LoVo (cell line): ENCODE measurements around the gene NECAP2.
"Not testable (repeated sequence)": the region's sequence is repeated elsewhere in the genome, so short reads cannot be mapped to it uniquely, and the experiment has no call there.

Experiments used
- DNase-seq: peaks from one replicate; pipeline ENCODE4 v3.0.0-alpha.2; 2016; ENCODE audit warnings: low spot score

Gene NECAP2

DNA sequence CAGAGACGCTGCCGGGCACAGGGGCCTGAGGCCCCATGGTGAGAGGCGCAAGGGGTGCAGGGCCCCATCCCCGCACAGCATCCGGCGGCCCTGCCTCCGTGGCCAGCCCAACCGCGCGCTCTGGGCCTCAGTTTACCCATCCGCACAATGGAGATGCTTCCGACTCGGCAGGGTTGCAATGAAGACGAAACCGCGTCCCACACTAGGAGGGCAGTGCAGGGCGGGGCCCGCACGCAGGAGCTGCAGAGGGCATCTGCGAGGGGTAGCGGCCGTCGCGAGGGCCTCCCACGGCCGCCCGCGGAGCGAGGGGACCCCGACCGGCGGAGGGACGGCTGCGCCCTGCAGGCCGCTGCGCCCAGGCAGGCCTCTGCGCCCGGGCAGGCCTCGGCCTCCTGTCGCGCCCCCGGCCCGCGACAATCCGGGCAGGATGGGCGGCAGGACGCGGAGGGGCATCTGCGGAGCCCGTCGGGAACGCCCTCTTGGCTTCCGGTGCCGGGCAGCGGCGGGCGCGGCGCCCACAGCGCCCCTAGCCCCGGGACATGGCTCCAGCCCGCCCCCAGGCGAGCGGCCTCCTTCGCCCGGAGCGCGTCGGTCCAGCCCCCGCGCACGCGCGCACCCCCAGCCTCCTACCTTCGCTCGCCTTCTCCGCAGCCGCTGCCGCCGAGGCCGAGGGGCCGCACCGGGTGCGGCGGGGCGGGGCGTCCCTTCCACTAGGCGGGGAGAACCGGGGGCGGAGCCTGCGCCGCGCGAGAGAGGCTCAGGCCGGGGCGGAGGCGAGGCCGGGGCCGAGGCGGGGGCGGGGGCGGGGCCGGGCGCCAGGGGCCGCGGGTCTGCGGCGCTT is 58.3 kb downstream of the NECAP2 start:
- peak; percentile 92 for DNase-seq

DNA sequence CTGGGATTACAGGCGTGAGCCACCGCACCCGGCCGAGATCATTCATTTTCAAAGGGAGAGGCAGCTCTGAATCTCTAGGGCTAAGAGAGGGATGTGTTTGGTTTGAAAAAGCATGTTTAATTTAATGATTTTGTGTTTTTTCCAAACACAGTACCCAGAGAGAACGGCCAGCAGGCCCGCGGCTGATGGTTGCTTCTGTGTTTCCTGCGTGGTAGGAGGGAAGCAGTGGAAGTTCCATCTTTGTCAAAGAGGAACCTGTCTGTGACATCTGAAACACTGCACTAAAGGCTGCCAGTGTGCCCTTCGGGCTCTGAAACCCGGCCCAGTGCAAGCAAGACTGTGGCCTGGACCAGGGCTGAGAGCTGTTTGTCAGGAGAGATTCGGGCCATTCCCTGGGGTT is 59.9 kb downstream of the NECAP2 start:
- not testable (repeated sequence) for DNase-seq

DNA sequence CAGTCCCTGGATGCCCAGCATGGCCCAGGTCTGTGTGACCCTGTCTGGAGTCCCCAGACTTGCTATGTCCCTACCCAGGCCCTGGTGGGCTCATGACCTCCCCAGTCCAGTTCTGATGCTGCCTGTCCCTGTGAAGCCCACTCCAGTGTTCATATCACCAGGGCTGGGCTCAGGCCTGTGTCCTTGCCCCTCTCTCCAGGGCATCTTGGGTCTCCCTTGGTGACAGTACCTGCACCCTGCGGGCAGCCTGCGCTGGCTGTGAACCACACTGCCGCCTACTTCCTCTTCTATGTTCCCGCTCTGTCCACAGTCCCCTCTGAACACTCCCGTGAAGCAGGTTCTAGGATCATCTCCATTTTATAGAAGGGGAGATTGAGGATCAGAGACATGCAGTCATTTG is 60.5 kb downstream of the NECAP2 start:
- not testable (repeated sequence) for DNase-seq

DNA sequence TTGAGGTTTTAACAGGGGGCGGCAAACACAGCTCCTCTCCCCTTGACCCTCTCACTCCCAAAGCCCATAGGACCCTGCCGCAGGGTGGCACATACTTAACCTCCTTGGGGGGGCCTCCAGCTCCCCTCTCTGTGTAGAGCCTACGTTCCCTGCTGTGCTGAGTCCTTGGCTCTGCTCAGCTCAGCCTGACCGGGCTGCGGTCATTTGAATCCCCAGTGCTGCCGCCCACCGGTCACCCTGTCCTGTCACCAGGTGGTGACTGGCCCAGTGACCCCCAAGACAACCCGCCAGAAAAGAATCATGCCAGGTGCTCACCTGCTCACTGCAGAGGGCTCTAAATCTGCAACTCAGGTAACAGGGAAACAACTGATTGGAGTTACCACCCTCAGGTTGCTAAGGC is 60.9 kb downstream of the NECAP2 start:
- not testable (repeated sequence) for DNase-seq

DNA sequence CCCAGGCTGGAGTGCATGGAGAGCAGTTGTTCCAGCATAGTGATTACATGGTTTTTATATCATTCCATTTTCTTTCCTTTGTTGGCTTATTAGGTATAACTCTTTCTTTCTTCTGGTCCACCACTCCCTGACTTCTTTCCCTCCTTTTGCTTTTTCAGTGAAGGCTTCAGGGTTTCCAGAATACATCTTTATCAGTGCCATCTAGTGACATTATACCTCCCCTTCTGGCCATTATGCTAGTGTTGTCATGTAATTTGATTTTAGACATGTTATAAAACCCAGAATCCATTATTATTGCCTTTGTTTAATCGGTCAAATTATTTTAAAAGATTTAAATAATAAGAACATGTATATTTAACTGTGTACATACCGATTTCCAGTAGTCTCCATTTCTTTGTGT is 63.0 kb downstream of the NECAP2 start:
- no peak for DNase-seq

DNA sequence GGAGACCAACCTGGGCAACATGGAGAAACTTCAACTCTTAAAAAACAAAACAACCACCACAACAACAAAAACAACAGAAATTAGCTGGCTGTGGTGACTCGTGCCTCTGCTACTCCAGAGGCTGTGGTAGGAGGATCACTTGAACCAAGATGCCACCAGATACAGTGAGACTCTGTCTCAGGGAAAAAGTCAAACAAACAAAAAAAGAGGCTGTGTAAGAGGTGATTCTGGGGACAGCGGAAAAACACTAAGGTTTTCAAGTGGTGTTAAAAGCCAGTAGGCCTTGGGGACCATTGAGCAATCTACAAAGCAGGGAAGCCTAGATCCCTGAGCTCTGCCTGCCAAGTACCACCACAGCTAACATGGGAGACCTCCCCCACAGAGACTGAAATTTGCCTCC is 65.3 kb downstream of the NECAP2 start:
- DNase-seq: not testable (repeated sequence)

DNA sequence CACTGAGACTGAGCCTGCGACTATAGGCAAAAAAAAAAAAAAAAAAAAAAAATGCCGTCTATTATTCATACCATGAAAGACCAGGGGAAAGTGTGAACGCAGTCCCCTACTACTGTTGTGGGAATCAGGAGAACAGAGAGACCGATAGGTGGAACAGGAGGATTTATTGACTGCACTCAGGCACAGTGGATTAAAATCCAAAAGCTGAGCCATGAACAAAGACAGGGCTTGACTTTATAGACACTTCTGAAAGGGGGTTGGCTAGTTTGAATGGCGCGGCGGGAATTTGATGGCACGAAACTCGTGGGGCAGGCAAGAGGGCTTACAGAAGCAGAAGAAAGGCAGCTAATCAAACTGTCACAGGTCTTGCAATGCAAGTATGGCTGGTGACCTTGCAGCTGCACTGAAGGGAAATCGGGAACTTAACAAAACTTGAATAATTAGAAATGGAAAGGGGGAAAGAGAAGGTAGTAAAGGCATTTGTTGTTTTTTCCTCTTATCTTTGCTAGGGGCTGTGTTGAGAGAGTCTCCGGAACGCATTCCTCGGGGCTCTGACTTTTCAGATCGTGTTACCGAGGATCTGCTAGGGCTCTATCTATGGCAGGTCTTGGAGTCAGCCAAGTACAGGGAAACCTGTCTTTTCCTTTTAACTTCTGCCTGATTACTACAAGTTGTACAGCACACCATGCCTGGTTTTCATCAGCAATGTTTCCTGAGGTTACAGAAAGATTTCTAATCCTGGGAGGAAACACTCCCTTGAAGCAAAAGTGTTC is 66.0 kb downstream of the NECAP2 start:
- not testable (repeated sequence) for DNase-seq

DNA sequence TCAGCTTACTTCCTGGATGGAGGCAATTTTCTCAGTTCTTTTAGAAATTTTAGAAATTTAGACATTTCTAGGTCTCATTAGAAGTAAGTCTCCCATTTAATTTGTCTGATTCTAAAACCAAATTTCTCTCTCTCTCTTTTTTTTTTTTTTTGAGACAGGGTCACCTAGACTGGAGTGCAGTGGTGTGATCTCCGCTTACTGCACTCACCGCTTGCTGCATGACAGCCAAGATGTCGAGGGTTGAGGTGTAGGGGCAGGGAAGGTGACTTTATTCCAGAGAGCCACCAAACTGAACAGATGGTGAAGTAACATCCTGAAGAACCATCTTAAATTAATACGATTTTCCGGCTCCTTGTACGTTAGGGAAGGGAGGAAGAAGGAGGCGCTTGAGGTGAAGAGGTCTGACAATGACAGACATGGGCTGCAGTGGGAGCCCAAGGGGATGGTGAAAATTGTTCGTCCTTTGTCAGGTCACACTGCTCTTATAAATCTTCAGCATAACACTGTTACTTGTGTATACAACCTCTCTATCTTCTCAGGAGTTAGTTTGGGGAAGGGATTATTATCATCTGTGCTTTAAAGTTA is 68.4 kb downstream of the NECAP2 start:
- DNase-seq: peak; percentile 30
